ENCODE measurements around the gene TMEM236. TPM values are rescaled to one million over a fixed set of nuclear protein-coding genes. Genes with fewer than 3 reads are reported as not detected.
"Not testable (repeated sequence)": the region's sequence is repeated elsewhere in the genome, so short reads cannot be mapped to it uniquely, and the experiment has no call there.

TMEM236 gene, protein sequence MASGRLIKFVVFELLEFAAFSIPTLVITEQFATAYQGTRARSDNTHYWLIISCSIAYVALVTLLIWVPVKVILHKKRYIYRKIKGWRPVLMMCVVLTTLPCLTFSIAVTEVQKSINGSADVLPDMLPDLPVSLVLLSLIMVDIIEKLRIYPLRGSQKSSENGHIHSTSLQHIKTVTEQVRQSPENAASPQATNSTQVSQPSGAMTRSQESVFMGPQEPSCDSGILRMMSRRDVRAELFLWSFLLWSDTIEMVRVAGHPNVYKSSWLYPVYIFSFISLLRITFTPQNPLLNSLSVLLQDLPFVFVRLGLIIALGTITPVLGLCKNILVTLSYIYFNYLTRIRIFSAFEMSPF
- 0.07 TPM in 1 of 2 replicates, not detected in the other for total RNA-seq

DNA sequence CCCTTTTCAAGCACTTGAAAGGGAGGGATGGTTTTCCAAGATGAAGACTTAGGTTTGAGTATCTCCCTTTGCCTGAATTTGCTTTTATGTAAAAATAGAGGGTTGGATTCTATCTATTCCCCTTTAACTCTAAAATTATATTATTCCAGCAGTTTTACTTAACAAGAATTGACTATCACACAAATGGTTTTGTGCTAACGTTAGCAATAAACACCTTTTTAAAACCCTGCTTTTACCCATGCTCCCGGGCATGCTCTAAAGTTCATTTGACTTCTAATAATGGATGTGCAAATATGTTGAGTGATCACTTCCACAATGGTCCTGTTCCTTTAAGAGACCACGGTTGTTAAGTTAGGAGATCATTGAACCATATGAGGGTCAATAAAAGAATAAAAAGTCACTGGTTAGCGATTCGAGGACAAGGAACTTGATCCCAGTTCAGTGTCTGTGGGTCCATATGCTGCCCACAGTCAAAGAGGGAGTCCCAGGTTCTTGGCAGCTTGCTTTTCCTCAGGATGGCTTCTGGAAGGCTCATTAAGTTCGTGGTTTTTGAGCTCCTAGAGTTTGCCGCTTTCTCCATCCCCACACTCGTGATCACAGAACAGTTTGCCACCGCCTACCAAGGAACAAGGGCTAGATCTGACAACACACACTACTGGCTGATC lies at the start of gene TMEM236:
TMEM236 (plus strand) TSS at position 421 of the 665 bp plus-strand sequence; CDS start at position 516, 95 bp downstream.
- H3K27ac Mint-ChIP-seq = no peak within 1 kb of the TSS
- peaks cover 3% of the 10 kb centered on the region for H3K4me1 Mint-ChIP-seq (ENCODE audit: low read depth)
- no peaks in the 10 kb centered on the region for H3K36me3 Mint-ChIP-seq (ENCODE audit: low read depth)
- intact Hi-C loops (cut with micrococcal nuclease) = no loop called here
- H3K9me3 Mint-ChIP-seq = no peaks in the 10 kb centered on the region
- DNase-seq (ENCODE audit: low spot score) = no peak
- no peaks in the 10 kb centered on the region for H3K27me3 Mint-ChIP-seq (ENCODE audit: low read depth)
- H3K4me3 Mint-ChIP-seq (ENCODE audit: low read depth) = no peak within 1 kb of the TSS

DNA sequence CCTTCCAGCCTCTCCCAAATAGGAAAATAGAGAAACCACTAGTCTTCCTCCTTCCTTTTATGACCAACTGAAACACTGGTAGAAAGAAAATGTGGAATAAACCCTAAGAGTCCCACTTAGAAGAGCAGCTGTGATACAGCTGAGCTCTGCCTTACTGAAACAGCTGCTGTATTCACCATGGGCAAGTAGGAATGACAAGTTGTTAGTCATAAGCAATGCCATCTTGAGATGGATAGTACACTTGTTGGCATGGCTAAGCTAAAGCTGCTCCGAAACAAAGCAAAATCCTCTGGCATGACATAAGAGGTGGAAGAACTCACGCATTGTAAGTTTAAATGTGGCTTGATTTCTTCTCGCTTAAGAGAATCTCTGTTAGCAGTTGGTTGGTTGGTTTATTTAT lies 48.3 kb upstream of the TMEM236 start:
- Mint-ChIP-seq H3K27ac (no peak overlapping the region), H3K36me3 (ENCODE audit: low read depth) (peaks cover 42% of the 10 kb centered on the region), H3K4me1 (ENCODE audit: low read depth) (peaks cover 2% of the 10 kb centered on the region), H3K9me3 (no peaks in the 10 kb centered on the region), H3K27me3 (ENCODE audit: low read depth) (no peaks in the 10 kb centered on the region), H3K4me3 (ENCODE audit: low read depth) (no peak overlapping the region)
- intact Hi-C loops (cut with micrococcal nuclease) = no loop called here
- DNase-seq (ENCODE audit: low spot score) = no peak

DNA sequence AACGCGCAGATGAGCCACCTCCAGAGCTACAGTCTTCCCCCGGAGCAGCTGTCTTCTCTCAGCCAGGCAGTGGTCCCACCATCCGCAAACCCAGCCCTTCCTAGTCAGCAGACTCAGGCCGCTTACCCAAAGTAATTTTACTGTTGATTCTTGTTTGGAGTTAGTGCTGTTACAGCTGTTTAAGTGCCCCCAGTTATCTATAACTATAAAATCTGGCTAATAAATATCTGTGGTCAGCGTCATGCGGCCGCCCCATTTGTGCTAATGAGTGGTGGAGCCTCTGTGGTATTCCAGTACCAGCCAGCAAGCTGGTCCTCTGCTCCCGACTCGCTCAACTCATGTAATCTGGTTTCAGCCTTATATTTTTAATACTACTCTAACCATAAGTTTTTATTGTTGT lies 43.2 kb upstream of the TMEM236 start:
- Mint-ChIP-seq H3K9me3 (no peaks in the 10 kb centered on the region), H3K4me1 (ENCODE audit: low read depth) (no peaks in the 10 kb centered on the region), H3K27ac (no peak overlapping the region), H3K36me3 (ENCODE audit: low read depth) (peaks cover 56% of the 10 kb centered on the region), H3K27me3 (ENCODE audit: low read depth) (no peaks in the 10 kb centered on the region), H3K4me3 (ENCODE audit: low read depth) (no peak overlapping the region)
- no peak for DNase-seq (ENCODE audit: low spot score)
- intact Hi-C loops (cut with micrococcal nuclease) = no loop called here

DNA sequence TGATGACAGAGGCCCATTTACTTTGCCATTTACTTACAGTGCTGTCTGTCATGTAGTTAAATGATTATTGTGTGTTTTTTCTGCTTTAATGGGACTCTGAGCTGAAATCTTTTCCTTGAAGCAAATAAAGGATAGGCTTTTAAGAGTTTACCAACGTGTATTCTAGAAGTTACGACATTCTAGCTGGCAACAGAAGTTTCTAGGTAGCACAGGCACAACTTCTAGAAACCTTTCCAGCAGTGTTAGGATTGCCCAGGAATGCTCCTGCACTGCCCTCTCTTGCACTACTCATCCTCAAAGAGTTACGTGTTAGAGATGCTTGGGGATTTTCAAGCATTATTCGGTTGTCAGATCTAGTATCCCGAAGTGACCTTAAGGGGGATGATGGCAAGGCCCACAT lies 42.5 kb upstream of the TMEM236 start:
- H3K4me3 Mint-ChIP-seq (ENCODE audit: low read depth) = no peak overlapping the region
- H3K9me3 Mint-ChIP-seq = no peaks in the 10 kb centered on the region
- H3K27ac Mint-ChIP-seq = no peak overlapping the region
- no peaks in the 10 kb centered on the region for H3K27me3 Mint-ChIP-seq (ENCODE audit: low read depth)
- no peak for DNase-seq (ENCODE audit: low spot score)
- H3K4me1 Mint-ChIP-seq (ENCODE audit: low read depth) = no peaks in the 10 kb centered on the region
- intact Hi-C loops (cut with micrococcal nuclease) = no loop called here
- peaks cover 60% of the 10 kb centered on the region for H3K36me3 Mint-ChIP-seq (ENCODE audit: low read depth)

DNA sequence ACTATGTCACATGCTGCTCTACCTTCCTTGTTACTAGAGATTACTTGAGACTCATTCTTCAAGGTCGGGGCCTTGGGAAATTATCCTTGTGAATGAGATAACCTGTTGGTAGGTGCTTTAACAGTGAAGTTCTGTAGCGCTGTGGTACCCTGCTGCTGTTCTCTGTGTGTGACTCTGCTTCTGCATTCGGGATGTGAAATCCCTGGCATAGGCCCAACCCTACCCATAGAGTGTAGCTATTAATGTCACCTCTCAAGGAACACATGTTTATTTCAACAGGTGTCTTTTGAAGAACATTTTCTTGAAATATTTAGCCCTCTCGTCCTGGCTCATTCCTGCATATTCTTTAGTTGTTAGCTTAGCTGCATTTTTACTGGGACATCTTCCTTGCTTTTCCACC lies 41.8 kb upstream of the TMEM236 start:
- H3K9me3 Mint-ChIP-seq = no peaks in the 10 kb centered on the region
- H3K4me1 Mint-ChIP-seq (ENCODE audit: low read depth) = no peaks in the 10 kb centered on the region
- H3K4me3 Mint-ChIP-seq (ENCODE audit: low read depth) = no peak overlapping the region
- H3K27me3 Mint-ChIP-seq (ENCODE audit: low read depth) = no peaks in the 10 kb centered on the region
- intact Hi-C loops (cut with micrococcal nuclease) = no loop called here
- H3K36me3 Mint-ChIP-seq (ENCODE audit: low read depth) = peaks cover 62% of the 10 kb centered on the region
- H3K27ac Mint-ChIP-seq = peak overlapping the region; percentile 9
- no peak for DNase-seq (ENCODE audit: low spot score)

DNA sequence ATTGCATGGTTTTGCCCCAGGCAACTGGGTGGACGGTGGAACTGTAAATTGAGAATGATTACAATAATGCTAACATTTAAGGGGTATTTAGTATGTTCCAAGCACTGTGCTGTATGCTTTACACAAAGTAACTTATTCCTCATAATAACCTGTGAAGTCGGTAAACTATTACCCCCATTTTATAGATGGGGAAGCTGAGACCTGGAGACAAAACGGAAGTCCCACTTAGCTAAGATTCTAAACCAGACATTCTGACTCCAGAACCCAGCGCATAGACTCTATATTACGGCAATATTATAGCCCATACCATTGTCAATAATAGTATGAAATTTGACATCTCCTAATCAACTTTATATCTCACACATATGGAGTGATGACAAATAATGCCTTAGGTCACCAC lies 39.9 kb upstream of the TMEM236 start:
- H3K27me3 Mint-ChIP-seq (ENCODE audit: low read depth) = no peaks in the 10 kb centered on the region
- intact Hi-C loops (cut with micrococcal nuclease) = no loop called here
- peaks cover 71% of the 10 kb centered on the region for H3K36me3 Mint-ChIP-seq (ENCODE audit: low read depth)
- no peak overlapping the region for H3K4me3 Mint-ChIP-seq (ENCODE audit: low read depth)
- no peak overlapping the region for H3K27ac Mint-ChIP-seq
- no peaks in the 10 kb centered on the region for H3K9me3 Mint-ChIP-seq
- H3K4me1 Mint-ChIP-seq (ENCODE audit: low read depth) = no peaks in the 10 kb centered on the region
- no peak for DNase-seq (ENCODE audit: low spot score)

DNA sequence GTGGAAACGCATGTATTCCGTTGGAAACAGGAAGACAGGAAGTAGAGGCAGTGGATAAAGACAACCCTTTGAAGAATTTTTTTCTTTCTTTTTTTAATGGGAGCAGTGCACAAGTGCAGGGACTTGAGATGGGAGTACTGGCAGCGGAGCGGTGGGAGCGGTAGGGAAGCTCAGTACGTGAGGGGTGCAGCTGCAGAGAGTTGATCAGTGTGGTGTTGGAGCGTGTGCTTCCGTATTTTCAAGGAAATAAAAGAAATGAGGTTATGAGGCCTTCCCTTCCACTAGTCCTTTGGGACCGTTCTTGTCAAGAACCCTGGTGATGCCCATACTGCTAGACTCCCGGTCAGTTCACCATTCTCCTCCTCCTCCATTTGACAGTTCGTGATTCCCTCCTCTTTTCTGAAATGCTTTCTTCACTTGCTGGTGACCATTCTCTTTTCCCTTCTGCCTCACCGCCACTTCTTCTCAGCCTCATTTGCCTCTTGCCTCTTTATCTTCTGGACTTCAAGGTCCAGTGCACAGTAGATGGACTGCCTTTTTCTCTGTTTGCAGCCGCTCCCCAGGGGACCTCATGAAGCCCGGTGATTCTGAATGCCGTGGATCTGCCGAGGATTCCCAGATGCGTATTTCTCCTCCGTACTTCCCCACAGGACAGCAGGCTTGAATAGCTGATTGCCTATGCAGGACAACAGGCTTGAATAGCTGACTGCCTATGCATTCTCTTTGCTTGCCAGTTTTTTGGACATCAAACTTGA lies 39.1 kb upstream of the TMEM236 start:
- intact Hi-C loops (cut with micrococcal nuclease) = no loop called here
- no peak overlapping the region for H3K27ac Mint-ChIP-seq
- H3K27me3 Mint-ChIP-seq (ENCODE audit: low read depth) = no peaks in the 10 kb centered on the region
- no peak for DNase-seq (ENCODE audit: low spot score)
- peaks cover 74% of the 10 kb centered on the region for H3K36me3 Mint-ChIP-seq (ENCODE audit: low read depth)
- H3K4me1 Mint-ChIP-seq (ENCODE audit: low read depth) = no peaks in the 10 kb centered on the region
- no peak overlapping the region for H3K4me3 Mint-ChIP-seq (ENCODE audit: low read depth)
- no peaks in the 10 kb centered on the region for H3K9me3 Mint-ChIP-seq

DNA sequence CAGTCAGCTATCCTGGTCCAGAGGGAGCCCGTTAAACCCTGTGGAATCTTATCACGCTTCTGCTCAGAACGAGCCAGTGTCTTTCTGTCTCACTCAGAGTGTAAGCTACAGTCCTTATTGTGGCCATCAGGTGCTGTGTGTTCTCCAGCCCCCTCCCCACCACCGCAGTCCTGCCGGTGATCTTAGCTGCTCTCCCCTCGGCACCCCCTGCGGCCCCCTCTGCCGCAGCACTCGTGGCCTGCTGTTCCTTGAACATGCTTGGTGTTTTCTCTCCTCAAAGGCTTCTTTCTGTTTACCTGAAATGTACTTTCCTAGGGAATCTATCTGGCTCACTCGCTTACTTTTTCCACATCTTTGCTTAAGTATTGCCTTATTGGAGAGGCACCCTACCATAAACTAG lies 38.2 kb upstream of the TMEM236 start:
- Mint-ChIP-seq H3K36me3 (ENCODE audit: low read depth) (peaks cover 79% of the 10 kb centered on the region), H3K9me3 (no peaks in the 10 kb centered on the region), H3K27ac (no peak overlapping the region), H3K4me1 (ENCODE audit: low read depth) (no peaks in the 10 kb centered on the region), H3K4me3 (ENCODE audit: low read depth) (no peak overlapping the region), H3K27me3 (ENCODE audit: low read depth) (no peaks in the 10 kb centered on the region)
- intact Hi-C loops (cut with micrococcal nuclease) = no loop called here
- DNase-seq (ENCODE audit: low spot score) = no peak

DNA sequence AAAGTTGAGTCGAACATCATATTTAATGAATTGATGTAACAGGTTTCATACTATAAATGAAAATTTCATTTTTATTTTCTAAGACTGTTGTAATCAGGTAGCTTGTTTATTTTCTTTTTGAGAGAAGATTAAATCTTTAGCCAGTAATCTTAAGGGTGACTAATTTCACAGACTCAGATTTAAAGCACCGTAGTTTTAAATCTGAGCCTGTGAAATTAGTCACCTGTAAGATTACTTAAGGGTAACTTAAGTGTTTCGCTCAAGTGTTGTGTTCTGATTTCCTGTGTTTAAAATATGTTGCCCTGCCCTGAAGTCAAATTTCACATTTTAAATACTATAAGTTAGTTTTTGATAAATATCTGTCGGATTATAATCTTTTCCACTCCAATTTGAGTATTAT lies 35.8 kb upstream of the TMEM236 start:
- Mint-ChIP-seq H3K9me3 (no peaks in the 10 kb centered on the region), H3K4me1 (ENCODE audit: low read depth) (no peaks in the 10 kb centered on the region), H3K4me3 (ENCODE audit: low read depth) (no peak overlapping the region), H3K27ac (no peak overlapping the region), H3K27me3 (ENCODE audit: low read depth) (no peaks in the 10 kb centered on the region), H3K36me3 (ENCODE audit: low read depth) (peaks cover 74% of the 10 kb centered on the region)
- intact Hi-C loops (cut with micrococcal nuclease) = no loop called here
- DNase-seq (ENCODE audit: low spot score) = no peak

DNA sequence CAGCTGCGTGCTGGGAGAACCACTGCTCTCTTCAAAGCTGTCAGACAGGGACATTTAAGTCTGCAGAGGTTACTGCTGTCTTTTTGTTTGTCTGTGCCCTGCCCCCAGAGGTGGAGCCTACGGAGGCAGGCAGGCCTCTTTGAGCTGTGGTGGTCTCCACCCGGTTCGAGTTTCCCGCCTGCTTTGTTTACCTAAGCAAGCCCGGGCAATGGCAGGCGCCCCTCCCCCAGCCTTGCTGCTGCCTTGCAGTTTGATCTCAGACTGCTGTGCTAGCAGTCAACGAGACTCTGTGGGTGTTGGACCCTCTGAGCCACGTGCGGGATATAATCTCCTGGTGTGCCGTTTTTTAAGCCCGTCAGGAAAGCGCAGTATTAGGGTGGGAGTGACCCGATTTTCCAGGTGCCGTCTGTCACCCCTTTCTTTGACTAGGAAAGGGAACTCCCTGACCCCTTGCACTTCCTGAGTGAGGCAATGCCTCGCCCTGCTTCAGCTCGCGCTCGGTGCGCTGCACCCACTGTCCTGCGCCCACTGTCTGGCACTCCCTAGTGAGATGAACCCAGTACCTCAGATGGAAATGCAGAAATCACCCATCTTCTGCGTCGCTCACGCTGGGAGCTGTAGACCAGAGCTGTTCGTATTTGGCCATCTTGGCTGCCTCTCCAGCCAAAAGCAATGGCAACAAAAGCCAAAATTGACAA lies 29.5 kb upstream of the TMEM236 start:
- H3K27me3 Mint-ChIP-seq (ENCODE audit: low read depth); intact Hi-C loops (cut with micrococcal nuclease); H3K4me1 Mint-ChIP-seq (ENCODE audit: low read depth); H3K4me3 Mint-ChIP-seq (ENCODE audit: low read depth); H3K9me3 Mint-ChIP-seq; H3K27ac Mint-ChIP-seq; DNase-seq (ENCODE audit: low spot score): not testable (repeated sequence)
- peaks cover 44% of the 10 kb centered on the region for H3K36me3 Mint-ChIP-seq (ENCODE audit: low read depth)

DNA sequence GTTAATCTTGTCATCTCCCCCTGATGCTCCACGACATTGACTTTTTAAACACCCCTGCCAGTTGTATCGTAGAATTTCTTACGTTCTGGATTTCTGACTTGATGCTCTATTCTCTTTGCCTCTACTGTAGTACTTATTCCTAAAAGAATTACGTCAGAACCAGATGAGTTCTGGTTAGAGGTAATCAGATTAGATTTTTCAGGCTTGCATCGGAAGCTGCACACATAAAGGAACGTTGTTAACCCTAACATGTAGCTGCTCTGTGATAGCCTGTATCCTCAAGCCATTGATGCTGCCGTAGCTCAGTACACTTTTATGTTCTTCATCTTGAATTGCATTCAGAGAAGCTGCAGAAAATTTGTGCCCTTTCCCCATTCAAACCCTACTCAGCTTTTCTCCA lies 26.3 kb upstream of the TMEM236 start:
- H3K36me3 Mint-ChIP-seq (ENCODE audit: low read depth) = peaks cover 24% of the 10 kb centered on the region
- H3K27ac Mint-ChIP-seq = no peak overlapping the region
- no peak overlapping the region for H3K4me3 Mint-ChIP-seq (ENCODE audit: low read depth)
- H3K4me1 Mint-ChIP-seq (ENCODE audit: low read depth) = no peaks in the 10 kb centered on the region
- intact Hi-C loops (cut with micrococcal nuclease) = no loop called here
- no peak for DNase-seq (ENCODE audit: low spot score)
- no peaks in the 10 kb centered on the region for H3K27me3 Mint-ChIP-seq (ENCODE audit: low read depth)
- peaks cover 3% of the 10 kb centered on the region for H3K9me3 Mint-ChIP-seq

DNA sequence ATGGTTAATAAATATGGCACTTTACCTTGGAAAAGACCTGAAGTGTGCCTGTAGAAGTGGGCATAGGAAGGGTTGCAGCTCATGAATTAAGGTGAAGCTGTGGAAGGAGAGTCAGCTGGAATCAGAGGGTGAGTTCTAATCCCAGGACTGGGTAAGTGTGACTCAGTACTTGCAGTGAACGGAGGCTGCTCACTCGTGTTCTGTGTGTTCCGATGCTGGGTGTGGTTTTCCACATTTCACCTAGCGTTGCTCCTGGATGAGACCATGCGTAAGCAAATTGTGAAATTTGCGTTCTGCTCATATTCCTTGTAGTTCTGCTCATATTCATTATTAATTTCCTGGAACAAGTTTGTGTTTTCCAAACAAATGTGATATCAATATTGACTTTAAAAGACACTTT lies 22.4 kb upstream of the TMEM236 start:
- Mint-ChIP-seq H3K4me3 (ENCODE audit: low read depth) (no peak overlapping the region), H3K27me3 (ENCODE audit: low read depth) (no peaks in the 10 kb centered on the region), H3K27ac (no peak overlapping the region), H3K9me3 (no peaks in the 10 kb centered on the region), H3K4me1 (ENCODE audit: low read depth) (no peaks in the 10 kb centered on the region), H3K36me3 (ENCODE audit: low read depth) (no peaks in the 10 kb centered on the region)
- no peak for DNase-seq (ENCODE audit: low spot score)
- intact Hi-C loops (cut with micrococcal nuclease) = no loop called here

Measured in activated T-helper 2 cell treated with anti-CD3 and anti-CD28 coated beads, Interferon-gamma antibody, Interleukin-2, Interleukin-4, amounts not matched to agents 10 μg/mL and 5 μg/mL and 100 μg/mL, durations not matched to agents 14 hours and 24 hours and 36 hours (primary cell).